Hepatic stellate cell (primary cell): ENCODE results near the gene CHID1.

Source experiments
- DNase-seq: peaks from one replicate; pipeline ENCODE4 v3.0.0; 2011; ENCODE audit warnings: low spot score

CHID1 gene

GRCh38 chr11:888310-889212 is 22.0 kb downstream of the CHID1 start:
- no peak for DNase-seq

GRCh38 chr11:887589-887988 is 23.0 kb downstream of the CHID1 start:
- DNase-seq, result no peak

- no peak for DNase-seq
Measured at GRCh38 chr11:886568-886967, 24.0 kb downstream of the CHID1 start.

DNA sequence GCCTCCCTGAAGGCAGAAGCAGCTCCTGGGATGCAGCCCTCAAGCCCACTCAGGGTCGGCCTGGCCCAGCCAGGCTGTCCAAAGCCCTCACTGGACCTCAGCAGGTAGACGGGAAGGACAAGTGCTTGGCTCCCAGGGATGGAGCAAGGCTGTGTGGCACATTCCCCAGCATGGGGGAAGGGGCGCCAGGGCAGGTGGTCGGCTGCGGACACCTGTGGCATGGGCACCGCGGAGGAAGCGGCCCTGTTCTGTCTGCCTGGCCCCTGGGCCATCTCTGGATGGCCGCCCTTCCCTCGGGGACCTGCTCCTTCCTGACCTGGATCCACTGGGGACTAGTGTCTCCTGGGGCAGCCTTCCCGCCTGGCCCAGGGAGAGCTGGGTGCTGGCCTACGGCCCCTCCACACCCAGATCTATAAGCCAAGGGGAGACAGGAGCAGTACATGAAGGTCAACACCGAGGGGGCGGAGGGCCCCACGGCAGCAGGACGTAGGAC is 26.0 kb downstream of the CHID1 start:
- no peak for DNase-seq

GRCh38 chr11:883527-883926 is 27.1 kb downstream of the CHID1 start:
- DNase-seq, result no peak

DNA sequence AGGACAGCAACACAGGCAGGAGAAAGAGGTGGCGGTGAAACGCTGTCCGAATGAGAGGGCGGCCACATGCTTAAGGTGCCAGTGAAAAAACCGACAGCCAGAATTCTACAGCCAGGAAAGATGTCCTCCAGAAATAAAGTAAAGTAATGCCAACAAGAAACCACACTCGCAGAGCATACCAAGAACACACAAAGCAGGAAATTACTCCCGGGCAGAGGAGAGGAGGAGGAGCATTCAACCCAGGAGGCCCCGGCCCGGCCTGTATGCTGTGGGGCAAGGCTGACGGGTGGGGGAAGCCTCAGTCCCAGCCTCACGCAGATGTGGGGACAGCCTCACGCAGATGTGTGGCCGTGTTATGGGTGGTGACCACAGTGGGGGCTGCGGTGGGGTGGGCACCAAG is 28.0 kb downstream of the CHID1 start:
- no peak for DNase-seq

DNA sequence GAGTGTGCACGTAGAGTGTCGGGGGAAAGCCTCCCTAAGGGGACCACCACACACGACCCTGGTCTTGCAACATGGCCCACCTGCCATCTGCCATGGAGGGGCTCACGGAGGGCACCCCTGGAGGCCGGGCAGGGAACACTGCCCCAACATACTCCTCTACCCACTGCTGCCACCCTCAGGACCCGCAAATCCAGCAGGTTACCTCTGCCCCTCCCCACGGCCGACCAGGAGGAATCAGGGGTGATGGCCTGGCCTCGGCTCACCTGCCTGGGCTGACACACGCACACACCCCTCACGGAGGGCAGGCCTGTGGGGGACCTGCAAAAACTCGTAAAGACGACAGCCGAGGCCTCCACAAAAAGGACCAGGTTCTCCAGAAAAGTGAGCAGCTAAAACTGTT is 30.2 kb downstream of the CHID1 start:
- no peak for DNase-seq

DNA sequence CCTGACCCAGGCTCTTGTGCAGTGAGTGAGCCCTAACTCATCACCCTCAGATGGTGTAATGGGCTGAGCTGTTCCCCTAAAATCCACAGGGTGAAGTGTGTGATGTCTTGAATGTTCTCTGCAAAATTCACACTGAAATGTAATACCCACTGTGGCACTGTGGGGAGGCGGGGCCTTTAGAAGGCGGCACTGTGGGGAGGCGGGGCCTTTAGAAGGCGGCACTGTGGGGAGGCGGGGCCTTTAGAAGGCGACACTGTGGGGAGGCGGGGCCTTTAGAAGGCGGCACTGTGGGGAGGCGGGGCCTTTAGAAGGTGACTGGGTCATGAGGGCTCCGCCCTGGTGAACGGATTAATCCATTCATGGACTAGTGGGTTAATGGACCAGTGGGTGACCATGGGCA is 33.0 kb downstream of the CHID1 start:
- DNase-seq, result no peak

- no peak for DNase-seq
Measured at GRCh38 chr11:876545-876944, 34.1 kb downstream of the CHID1 start.

DNA sequence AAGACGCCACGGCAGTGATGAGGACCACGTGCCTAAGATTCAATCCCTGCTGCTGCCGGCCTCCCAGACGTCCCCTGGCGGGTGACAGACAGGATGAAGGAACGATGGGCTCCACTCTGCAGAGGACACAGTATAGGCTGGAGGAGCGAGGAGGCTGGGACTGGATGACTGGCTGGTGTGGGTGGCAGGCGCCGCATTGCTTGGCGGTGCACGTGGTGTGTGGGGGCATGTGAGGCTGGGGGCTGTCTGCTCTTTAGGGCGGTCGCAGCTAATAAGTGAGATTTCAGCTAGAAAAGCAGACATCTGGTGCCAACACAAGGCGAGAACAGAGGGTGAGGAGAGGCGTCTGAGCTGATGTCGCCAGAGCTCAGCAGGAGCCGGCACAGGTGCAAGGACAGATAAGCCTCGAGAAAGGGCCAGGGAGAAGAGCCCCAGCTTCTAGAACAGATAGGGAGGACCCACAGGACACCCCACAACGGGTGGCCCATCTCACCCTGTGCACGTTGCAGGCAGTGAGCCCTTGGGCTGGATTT is 34.8 kb downstream of the CHID1 start:
- no peak for DNase-seq

- no peak for DNase-seq
Measured at GRCh38 chr11:875203-875602, 35.4 kb downstream of the CHID1 start.

DNA sequence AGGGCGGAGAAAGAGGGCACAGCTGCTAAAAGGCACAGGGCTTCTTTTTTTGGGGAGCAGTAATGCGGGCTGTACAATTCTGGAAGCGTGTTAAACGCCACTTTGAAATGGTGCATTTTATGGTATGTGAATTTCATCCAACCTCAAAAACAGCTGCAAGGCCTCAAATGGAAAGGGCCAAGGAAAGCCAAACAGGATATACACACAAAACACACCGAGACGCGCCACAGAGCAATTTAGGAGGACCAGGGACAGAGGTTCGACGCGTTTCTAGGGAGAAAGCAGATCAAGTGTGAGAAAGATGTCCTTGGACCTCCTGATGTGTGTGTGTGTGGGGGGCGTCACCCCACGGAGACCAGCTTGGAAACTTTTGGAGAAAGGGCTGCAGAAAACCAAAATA is 36.9 kb downstream of the CHID1 start:
- no peak for DNase-seq

- no peak for DNase-seq
Measured at GRCh38 chr11:872799-873198, 37.8 kb downstream of the CHID1 start.

GRCh38 chr11:871472-871871 is 39.1 kb downstream of the CHID1 start:
- DNase-seq, result no peak

- DNase-seq, result no peak
Measured at GRCh38 chr11:870418-870817, 40.2 kb downstream of the CHID1 start.

- no peak for DNase-seq
Measured at GRCh38 chr11:870127-870413, 40.5 kb downstream of the CHID1 start.

GRCh38 chr11:869399-870126 is 41.0 kb downstream of the CHID1 start:
- no peak for DNase-seq

DNA sequence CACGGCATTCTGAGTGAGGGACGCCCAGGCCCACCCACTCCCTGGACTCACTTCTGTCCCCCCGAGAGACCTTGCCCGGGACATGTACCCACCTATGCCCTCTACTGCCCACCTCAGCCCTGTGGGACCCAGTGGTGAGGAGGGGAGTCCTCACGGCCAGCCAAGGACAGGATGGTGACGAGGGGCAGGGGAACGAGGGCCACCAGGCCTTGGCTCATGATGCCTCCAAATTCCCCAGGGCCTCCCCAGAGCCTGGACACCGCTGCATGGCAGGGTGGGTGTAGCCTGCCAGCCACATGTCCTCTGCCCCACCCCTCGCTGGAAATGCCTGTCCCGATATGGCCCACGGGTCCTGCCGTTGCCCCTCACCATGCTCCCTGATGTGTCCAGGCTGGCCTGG is 41.8 kb downstream of the CHID1 start:
- no peak for DNase-seq

- DNase-seq, result no peak
Measured at GRCh38 chr11:868394-868793, 42.2 kb downstream of the CHID1 start.

DNA sequence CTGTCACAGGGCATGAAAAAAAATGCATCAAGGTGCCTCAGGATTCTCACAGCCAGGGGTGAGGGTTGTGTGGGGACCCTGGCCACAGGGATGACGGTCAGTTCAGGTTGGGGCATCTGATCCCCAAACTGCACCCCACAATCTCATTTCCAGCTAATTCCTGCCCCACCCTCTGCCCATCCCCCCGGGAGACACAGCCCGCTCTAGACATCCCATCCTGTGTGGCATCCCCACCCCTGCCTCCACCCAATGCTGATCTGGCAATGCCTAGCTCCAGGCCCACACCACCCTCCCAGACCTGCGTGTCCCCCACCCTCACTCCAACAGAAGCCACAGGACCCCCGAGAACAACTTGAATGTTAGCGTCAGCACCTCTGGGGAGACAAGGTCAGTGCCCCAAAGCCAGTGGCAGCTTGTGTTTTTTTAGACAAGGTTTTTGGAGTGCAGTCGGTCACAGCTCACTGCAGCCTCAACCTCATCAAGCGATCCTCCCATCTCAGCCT is 42.7 kb downstream of the CHID1 start:
- DNase-seq, result no peak

- no peak for DNase-seq
Measured at GRCh38 chr11:866481-866880, 44.1 kb downstream of the CHID1 start.

GRCh38 chr11:865462-866430 is 44.9 kb downstream of the CHID1 start:
- no peak for DNase-seq
